Measurements from ENCODE around the gene KRTAP5-3.

GRCh38 chr11:1604711-1605110 lies 3.6 kb downstream of the KRTAP5-3 start:
- TF ChIP-seq CTCF (IDR thresholded peaks at IDR 0.05), result no peak
- TF ChIP-seq EZH2 (IDR thresholded peaks at IDR 0.05; ENCODE audit: borderline replicate concordance, insufficient read depth, low read depth, low read length, poor library complexity, severe bottlenecking), result no peak
